NCI-H2196 (cell line): ENCODE measurements around the gene IGSF6.
A peak's percentile ranks its signal among the peaks of the same experiment; 100 is the strongest.
"Not testable (repeated sequence)": the region's sequence is repeated elsewhere in the genome, so short reads cannot be mapped to it uniquely, and the experiment has no call there.

Experiments
- DNase-seq: peaks from one replicate; lab custom pipeline; 2025; ENCODE audit not compliant: unreplicated experiment; lab: John Stamatoyannopoulos, UW

Gene IGSF6

DNA sequence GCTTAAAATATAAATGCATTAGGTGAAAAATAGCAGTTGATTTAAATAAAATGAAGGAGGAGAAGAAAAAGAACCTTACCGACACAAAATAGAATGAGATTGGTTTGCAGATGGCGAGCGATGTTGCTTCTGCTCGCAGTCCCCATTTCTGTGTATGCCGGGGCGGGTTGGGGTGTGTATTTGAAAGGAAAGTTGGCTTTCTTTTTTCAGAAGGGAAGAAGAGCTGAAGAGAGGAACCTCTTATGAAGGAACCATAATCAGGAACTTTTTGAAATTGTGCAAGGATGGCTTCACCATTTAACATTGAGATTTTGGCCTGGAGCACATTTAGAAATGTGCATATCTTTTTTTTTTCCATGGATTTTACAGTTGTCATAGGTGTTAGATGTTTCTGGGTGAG, at the start of gene IGSF6:
Gene IGSF6, minus strand, starts transcription at position 156 of the 400 bp plus-strand sequence. Its CDS starts 10 bp downstream, at position 146.
- no peak for DNase-seq

DNA sequence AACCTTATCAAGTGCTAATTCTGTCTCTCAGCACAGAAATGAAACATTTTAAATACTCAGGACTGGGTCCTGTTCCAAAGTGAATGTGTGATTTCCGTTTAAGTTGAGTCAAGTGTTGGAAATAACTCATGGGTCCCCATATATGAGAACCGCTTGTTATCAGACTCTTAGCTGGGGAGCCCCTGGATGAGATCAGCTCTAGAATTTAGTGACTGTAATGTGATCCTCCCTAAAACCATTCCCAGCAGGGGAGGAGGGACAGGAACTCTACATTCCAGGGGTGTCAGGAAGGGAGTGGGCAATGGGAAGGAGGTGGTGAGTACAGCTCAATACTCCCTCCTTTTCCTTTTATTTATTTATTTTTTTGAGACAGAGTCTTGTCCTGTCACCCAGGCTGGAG, 48.9 kb upstream of the IGSF6 start:
- no peak for DNase-seq

- no peak for DNase-seq
These were observed 46.0 kb upstream of the IGSF6 start for GRCh38 chr16:21698169-21699032.

- no peak for DNase-seq
These were observed 44.6 kb upstream of the IGSF6 start for GRCh38 chr16:21697032-21697431.

DNA sequence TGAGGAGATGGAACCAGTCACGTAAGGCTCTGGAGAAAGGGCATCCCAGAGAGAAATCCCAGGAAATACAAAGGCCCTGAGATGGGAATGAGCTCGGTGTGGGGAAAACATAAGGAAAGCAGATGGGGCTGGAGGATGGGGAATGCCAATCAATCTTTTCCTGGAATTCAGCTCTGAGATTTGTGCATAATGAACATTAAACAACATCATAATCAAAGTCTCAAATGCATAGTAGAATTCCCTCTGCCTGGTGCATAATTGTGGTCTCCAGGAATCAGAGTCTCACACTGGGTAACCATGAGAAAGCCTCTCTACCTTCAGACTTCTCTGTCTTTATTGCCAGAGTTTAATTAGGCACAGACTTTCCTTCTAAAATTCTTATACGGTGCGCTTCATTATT, 42.2 kb upstream of the IGSF6 start:
- no peak for DNase-seq

GRCh38 chr16:21690967-21691366, 38.6 kb upstream of the IGSF6 start:
- not testable (repeated sequence) for DNase-seq

DNA sequence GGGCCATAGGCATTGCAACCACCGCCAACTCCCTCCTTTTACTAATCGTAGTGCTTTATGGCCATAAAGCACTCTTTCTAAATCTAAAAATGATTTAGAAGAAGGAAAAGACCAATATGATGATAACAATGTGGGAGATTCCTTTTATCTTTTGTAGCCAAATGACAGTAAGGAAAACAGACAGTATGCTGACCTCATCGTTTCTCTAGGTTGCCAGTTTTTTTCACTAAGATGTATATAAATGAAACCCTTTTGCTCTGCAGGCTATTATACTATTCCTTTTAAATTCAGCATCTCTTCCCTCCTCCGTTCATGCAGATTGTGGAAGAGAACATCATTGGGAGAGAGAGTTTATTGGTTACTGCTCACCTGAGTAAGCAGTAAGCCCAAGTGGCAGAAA, 36.7 kb upstream of the IGSF6 start:
- no peak for DNase-seq

DNA sequence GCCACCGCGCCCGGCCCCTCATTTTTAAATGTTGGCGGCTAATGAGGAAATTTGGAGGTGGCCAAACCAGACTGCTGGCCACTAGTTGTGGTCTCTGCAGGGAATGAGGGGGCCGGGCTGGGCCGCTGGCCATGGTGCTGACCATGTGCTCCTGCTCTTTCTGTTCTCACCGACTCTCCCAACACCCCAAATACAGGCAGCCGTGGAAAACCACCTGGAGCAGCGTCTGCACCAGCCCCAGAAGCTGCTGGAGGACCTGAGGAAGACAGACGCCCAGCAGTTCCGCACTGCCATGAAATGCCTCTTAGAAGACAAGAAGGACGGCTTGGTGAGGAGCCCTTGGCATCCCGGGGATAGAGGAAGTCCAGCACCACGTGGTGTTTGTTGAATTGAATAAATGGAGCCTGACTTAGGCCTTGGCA, 32.6 kb upstream of the IGSF6 start:
- no peak for DNase-seq

- DNase-seq = peak; percentile 51
These were observed 31.8 kb upstream of the IGSF6 start for GRCh38 chr16:21684199-21684598.

GRCh38 chr16:21683184-21683583, 30.8 kb upstream of the IGSF6 start:
- no peak for DNase-seq

DNA sequence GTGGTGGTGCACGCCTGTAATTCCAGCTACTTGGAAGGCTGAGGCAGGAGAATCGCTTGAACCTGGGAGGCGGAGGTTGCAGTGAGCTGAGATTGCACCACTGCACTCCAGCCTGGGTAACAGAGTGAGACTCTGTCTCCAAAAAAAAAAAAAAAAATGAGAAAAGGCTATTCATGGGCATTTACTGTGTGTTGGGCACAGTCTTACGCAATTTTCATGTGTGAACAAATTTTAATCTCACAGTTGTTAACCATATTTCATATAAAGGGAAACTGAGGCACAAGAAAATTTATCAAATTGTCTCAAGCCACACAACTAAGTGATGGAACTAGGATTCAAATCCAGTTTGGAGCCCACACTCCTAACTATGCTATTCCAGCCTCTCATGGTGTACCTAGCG, 28.3 kb upstream of the IGSF6 start:
- not testable (repeated sequence) for DNase-seq

- not testable (repeated sequence) for DNase-seq
These were observed 22.0 kb upstream of the IGSF6 start for GRCh38 chr16:21674456-21674855.

DNA sequence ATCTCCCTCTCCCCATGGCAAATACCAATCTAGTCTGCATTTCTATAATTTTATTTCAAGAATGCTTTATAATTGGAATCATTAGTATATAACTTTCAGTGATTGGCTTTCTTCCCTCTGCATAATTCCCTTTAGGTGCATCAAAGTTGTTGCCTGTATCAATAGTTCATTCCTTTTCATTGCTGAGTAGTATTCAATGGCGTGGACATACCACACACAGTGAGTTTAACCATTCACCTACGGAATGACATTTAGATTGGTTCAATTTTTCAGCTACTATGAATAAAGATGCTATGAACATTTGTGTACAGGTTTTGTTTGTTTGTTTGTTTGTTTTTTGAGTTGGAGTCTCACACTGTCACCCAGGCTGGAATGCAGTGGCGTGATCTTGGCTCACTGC, 21.1 kb upstream of the IGSF6 start:
- no peak for DNase-seq

- no peak for DNase-seq
These were observed 15.2 kb upstream of the IGSF6 start for GRCh38 chr16:21667575-21667974.

DNA sequence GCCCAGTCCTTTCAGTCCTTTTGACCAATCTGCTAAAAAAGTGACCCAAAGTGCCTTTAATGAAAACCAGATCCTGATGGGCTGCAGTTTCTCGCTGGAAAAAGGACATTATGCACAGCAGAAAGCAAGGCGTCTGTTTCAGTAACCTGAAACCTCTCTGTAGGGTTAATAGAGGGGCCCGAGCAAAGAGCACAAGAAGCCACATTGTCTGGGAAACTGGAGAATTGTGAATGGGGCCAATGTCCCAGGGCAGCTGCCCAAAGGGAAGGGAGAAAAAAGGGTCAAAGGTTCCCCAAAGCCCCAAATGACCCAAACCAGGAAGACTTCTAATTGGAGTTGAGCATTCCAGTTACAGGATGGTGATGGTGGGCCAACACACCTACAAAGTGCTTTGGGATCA, 14.4 kb upstream of the IGSF6 start:
- no peak for DNase-seq

DNA sequence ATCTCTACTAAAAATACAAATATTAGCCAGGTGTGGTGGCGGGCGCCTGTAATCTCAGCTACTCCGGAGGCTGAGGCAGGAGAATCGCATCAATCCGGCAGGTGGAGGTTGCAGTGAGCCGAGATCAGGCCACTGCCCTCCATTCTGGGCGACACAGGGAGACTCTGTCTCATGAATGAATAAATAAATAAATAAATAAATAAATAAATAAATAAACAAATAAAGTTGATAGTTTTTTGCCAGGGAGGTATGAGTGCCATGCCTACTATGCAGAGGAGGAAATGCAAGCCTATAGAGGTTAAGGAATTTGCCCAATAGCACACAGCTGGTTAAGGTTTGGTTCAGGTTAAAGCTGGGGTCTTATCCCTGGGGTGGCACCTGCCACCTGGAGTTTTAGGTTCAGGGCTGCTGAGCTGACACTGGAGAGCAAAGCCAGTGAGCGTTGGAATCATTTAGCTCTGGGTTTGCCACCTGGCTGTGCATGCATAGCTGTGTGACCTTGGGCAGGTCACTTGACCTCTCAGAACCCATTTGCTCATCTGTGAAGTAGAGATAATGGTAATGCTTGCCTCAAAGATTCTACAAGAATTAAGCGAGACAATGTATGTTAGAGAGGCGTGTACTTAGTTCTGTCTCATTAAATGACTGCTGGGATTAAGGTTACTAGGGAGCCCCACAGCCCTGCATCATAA, 12.5 kb upstream of the IGSF6 start:
- no peak for DNase-seq

DNA sequence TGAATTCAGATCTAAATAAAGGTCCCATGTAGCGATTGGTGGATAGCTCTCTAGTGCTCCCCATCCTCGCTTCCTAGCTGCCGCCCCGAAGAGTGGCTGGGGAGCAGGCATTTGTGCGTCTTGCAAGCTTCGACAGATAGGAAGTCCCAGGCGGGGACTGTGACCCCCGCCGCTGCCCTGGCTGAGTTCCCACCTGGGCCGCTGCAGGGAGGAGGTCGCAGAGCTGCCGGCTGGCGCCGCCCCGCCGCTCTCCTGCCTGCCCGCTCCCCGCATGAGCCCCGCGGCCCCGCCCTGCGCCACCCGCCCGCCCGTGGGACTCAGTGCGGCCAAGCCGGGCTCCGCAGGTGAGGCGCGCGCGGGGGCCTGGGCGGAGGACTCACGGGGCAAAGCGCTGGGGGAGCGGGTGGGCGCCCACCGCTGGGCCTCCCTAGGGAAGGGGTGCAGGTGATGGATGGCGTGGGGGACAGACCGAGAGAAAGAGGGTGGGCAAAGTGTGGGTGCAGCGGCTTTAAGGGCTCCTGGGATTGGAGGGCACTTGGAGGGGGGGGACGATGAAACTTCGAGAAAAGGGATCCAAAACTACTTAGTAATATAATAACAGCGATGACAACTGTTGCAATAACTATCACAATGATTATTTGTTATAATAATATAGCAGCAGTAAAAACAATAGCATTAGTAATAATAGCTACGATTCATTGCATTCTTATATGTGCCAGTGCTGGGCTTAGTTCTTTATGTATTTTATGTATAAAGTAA, 11.7 kb upstream of the IGSF6 start, which contains the start of gene OTOA:
Gene OTOA, plus strand, starts transcription at position 80 of the 759 bp plus-strand sequence. CDS start 14,547 bp downstream, outside the sequence.
- no peak for DNase-seq

DNA sequence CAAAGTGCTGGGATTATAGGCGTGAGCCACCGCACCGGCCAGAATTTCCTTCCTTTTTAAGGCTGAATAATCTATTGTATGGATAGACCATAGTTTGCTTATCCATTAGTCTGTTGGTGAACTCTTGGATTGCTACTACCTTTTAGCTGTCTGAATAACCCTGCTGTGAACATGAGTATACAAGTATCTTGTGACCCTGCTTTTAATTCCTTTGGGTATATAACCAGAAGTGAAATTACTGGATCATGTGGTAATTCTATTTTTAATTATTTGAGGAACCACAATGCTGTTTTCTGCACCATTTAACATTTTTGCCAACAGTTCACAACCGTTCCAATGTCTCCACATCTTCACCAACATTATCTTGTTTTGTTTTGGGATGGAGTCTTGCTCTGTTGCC, 6.7 kb upstream of the IGSF6 start:
- no peak for DNase-seq

GRCh38 chr16:21656795-21657768, 4.7 kb upstream of the IGSF6 start:
- peak; percentile 53 for DNase-seq

DNA sequence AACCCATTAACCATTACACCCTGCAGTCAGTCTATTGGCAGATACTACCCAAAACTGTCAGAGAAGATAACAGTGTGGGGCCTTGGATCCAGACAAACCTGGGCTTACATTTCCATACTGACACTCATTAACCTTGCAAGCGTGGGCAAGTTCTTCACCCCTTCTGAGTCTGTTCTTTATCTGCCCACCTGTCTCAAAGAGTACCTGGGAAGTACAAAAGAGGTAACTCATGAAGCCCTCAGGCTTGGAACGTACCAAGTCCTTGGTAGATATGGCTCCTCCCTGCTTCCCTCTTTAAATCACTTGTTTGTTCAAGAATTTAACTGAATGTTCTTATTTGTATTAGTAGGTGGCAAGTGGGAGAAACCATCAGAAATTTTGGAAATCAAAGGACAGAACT, 2.5 kb upstream of the IGSF6 start:
- DNase-seq = no peak
